ENCODE results near the gene COL12A1. TPM values are rescaled to one million over a fixed set of nuclear protein-coding genes. Genes with fewer than 3 reads are reported as not detected.

COL12A1 gene
- total and polyA plus RNA-seq, 2 donors, result 6.8 to 16.3 TPM

DNA sequence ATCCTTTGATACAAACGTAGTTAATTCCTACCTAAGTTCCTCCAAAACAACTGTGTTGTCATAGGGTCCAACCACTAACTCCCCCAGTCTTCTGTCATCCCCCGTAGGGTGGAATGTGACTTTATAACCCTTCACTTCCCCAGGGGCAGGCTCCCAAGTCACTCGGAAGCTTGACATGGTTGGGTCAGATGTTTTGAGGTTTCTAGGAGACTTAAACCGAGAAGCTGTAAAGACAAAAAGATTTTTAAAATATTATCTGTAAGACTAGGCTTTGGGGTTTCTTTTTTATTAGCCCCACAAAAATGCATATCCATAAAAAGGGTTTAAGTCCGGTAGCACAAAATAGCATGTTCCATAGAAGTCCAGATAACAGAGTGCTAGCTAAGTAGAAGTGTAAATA lies 50.2 kb downstream of the COL12A1 start:
- no peaks in the 10 kb centered on the region for H3K27me3 ChIP-seq (ENCODE audit: control insufficient read depth in 2 of 2, insufficient read depth in 1 of 2, low read length in 1 of 2)
- H3K9me3 ChIP-seq (ENCODE audit: control insufficient read depth in 2 of 2, insufficient read depth in 1 of 2, low read length in 1 of 2), result no peaks in the 10 kb centered on the region
- no peak for DNase-seq (ENCODE audit: low read depth in 6 of 9, low spot score in 9 of 9)
- H3K4me3 ChIP-seq (ENCODE audit: low read length in 2 of 2), result no peak overlapping the region
- no peak overlapping the region for H3K27ac ChIP-seq (ENCODE audit: low read depth in 1 of 2, low read length in 1 of 2)
- H3K4me1 ChIP-seq (ENCODE audit: control insufficient read depth in 2 of 2, insufficient read depth in 2 of 2, low read length in 2 of 2), result no peaks in the 10 kb centered on the region
- H3K36me3 ChIP-seq (ENCODE audit: control insufficient read depth in 2 of 2, insufficient read depth in 2 of 2, low read length in 1 of 2), result no peaks in the 10 kb centered on the region
- WGBS, result 84% methylated on average over 5 of the region's 5 CpGs

DNA sequence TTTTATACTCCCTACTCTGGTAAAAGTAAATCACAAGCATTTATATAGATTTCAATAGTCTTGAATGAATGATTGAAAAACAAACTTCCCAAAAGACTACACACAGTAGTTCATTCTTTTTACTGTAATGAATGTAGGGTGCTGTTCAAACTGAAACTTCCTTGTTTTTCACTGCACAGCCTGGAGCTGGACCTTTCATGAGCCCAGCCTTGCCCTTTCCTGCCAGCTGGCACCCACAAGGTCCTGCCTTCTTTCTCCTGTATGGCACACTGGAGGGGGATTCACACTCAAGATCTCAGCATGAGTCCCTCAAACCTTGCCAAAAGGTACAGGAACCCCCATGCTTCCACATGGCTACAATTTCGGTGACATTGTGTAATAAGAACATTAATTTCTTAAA lies 50.9 kb downstream of the COL12A1 start:
- H3K27ac ChIP-seq (ENCODE audit: low read depth in 1 of 2, low read length in 1 of 2), result no peak overlapping the region
- DNase-seq (ENCODE audit: low read depth in 6 of 9, low spot score in 9 of 9), result no peak
- no peaks in the 10 kb centered on the region for H3K4me1 ChIP-seq (ENCODE audit: control insufficient read depth in 2 of 2, insufficient read depth in 2 of 2, low read length in 2 of 2)
- H3K9me3 ChIP-seq (ENCODE audit: control insufficient read depth in 2 of 2, insufficient read depth in 1 of 2, low read length in 1 of 2), result no peaks in the 10 kb centered on the region
- H3K27me3 ChIP-seq (ENCODE audit: control insufficient read depth in 2 of 2, insufficient read depth in 1 of 2, low read length in 1 of 2), result no peaks in the 10 kb centered on the region
- no peaks in the 10 kb centered on the region for H3K36me3 ChIP-seq (ENCODE audit: control insufficient read depth in 2 of 2, insufficient read depth in 2 of 2, low read length in 1 of 2)
- 93% methylated on average over 1 of the region's 1 CpG for WGBS
- no peak overlapping the region for H3K4me3 ChIP-seq (ENCODE audit: low read length in 2 of 2)

DNA sequence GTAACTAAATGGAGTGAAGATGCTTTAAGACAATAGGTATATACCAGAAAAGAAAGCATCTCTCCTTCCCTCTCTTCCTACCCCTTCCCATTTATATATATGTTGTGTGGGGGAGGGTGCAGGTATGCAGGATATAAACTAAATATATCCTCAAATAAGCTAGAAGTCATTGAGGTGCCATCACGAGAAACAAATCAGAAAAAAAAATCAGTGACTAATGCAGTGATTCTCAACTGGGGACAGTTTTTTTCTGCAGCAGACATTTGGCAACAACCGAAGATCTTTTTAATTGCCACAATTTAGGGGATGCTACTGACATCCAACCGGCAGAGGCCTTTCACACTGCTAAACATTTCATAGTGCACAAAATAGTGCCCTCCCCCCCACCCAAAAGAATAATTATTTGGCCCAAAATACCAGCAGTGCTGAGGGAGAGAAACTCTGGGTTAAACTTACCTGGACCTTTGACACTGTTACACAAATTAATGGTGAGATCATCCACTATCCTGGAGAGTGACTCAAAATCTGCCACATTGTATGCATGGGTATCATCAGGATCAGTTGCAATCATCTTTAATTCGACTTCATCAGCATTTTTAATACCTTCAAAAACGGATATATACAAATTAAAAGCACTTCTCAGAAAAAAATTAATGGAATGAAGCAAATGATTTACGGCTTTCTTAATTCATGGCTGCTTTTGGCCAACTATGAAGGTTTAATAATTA lies 55.0 kb downstream of the COL12A1 start:
- no peak for DNase-seq (ENCODE audit: low read depth in 6 of 9, low spot score in 9 of 9)
- no peaks in the 10 kb centered on the region for H3K9me3 ChIP-seq (ENCODE audit: control insufficient read depth in 2 of 2, insufficient read depth in 1 of 2, low read length in 1 of 2)
- H3K27ac ChIP-seq (ENCODE audit: low read depth in 1 of 2, low read length in 1 of 2), result no peak overlapping the region
- H3K4me3 ChIP-seq (ENCODE audit: low read length in 2 of 2), result no peak overlapping the region
- WGBS, result 82% methylated on average over 6 of the region's 6 CpGs
- no peaks in the 10 kb centered on the region for H3K27me3 ChIP-seq (ENCODE audit: control insufficient read depth in 2 of 2, insufficient read depth in 1 of 2, low read length in 1 of 2)
- no peaks in the 10 kb centered on the region for H3K36me3 ChIP-seq (ENCODE audit: control insufficient read depth in 2 of 2, insufficient read depth in 2 of 2, low read length in 1 of 2)
- H3K4me1 ChIP-seq (ENCODE audit: control insufficient read depth in 2 of 2, insufficient read depth in 2 of 2, low read length in 2 of 2), result no peaks in the 10 kb centered on the region

DNA sequence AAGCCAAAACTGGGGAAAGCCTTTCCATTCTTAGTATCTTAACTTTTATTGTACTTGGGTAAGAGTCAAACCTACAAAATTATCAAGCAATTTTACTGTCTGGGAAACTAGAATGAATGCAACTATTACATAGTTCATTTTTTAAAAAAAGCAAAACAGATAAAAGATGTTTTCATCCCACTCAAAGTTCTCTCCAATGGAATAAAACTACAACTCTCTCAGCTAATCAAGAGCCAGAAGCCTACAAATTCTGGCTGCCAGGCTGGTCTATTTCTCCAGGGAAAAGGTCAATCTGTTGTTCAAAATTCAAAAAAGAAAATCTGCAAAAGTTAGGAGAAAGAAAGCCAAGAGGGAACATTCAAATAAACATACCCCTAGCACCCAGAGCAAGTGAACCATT lies 56.2 kb downstream of the COL12A1 start:
- H3K4me3 ChIP-seq (ENCODE audit: low read length in 2 of 2), result no peak overlapping the region
- H3K9me3 ChIP-seq (ENCODE audit: control insufficient read depth in 2 of 2, insufficient read depth in 1 of 2, low read length in 1 of 2), result no peaks in the 10 kb centered on the region
- no peaks in the 10 kb centered on the region for H3K36me3 ChIP-seq (ENCODE audit: control insufficient read depth in 2 of 2, insufficient read depth in 2 of 2, low read length in 1 of 2)
- no peak for DNase-seq (ENCODE audit: low read depth in 6 of 9, low spot score in 9 of 9)
- no peak overlapping the region for H3K27ac ChIP-seq (ENCODE audit: low read depth in 1 of 2, low read length in 1 of 2)
- H3K4me1 ChIP-seq (ENCODE audit: control insufficient read depth in 2 of 2, insufficient read depth in 2 of 2, low read length in 2 of 2), result no peaks in the 10 kb centered on the region
- no peaks in the 10 kb centered on the region for H3K27me3 ChIP-seq (ENCODE audit: control insufficient read depth in 2 of 2, insufficient read depth in 1 of 2, low read length in 1 of 2)

DNA sequence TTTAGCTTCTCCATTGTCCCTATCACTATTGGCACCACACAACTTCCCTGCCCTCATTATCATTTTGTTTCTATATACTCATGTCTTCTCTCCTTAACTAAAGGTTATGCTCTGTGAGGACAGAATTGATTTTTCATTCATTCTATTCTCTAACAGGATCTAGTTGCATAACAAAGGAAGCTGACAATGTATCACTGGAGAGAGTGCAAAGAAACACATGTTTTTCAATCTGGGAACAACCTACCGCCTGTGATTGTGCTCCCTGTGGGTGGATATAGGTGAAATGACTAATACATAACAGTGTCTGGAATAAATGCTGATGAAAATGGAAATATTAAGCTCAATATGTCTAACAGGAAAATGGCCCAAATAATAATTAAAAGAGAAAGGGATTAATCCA lies 56.6 kb downstream of the COL12A1 start:
- H3K4me1 ChIP-seq (ENCODE audit: control insufficient read depth in 2 of 2, insufficient read depth in 2 of 2, low read length in 2 of 2), result no peaks in the 10 kb centered on the region
- WGBS, result 98% methylated on average over 1 of the region's 1 CpG
- no peak overlapping the region for H3K27ac ChIP-seq (ENCODE audit: low read depth in 1 of 2, low read length in 1 of 2)
- no peak overlapping the region for H3K4me3 ChIP-seq (ENCODE audit: low read length in 2 of 2)
- H3K9me3 ChIP-seq (ENCODE audit: control insufficient read depth in 2 of 2, insufficient read depth in 1 of 2, low read length in 1 of 2), result no peaks in the 10 kb centered on the region
- H3K36me3 ChIP-seq (ENCODE audit: control insufficient read depth in 2 of 2, insufficient read depth in 2 of 2, low read length in 1 of 2), result no peaks in the 10 kb centered on the region
- no peak for DNase-seq (ENCODE audit: low read depth in 6 of 9, low spot score in 9 of 9)
- H3K27me3 ChIP-seq (ENCODE audit: control insufficient read depth in 2 of 2, insufficient read depth in 1 of 2, low read length in 1 of 2), result no peaks in the 10 kb centered on the region

DNA sequence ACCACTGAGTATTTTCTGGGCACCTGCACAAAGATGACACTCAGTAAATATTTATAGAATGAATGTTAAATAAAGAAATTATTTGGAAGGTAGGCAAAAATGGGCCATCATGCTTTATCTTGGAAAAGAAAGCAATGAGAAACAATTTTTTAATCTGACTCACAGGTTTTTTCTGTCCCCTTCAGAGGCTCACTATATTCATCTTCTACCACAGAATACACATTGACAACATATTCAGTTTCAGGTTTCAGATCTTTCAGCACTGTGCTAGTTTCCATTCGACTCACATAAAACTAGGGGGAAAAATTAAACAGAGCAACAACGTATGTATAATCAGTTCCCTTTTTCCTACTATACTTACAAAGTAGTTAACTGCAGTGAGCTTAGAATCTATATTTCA lies 58.3 kb downstream of the COL12A1 start:
- WGBS, result 88% methylated on average over 2 of the region's 2 CpGs
- DNase-seq (ENCODE audit: low read depth in 6 of 9, low spot score in 9 of 9), result no peak
- Histone ChIP-seq H3K9me3 (ENCODE audit: control insufficient read depth in 2 of 2, insufficient read depth in 1 of 2, low read length in 1 of 2) (no peaks in the 10 kb centered on the region), H3K36me3 (ENCODE audit: control insufficient read depth in 2 of 2, insufficient read depth in 2 of 2, low read length in 1 of 2) (no peaks in the 10 kb centered on the region), H3K27ac (ENCODE audit: low read depth in 1 of 2, low read length in 1 of 2) (no peak overlapping the region), H3K4me1 (ENCODE audit: control insufficient read depth in 2 of 2, insufficient read depth in 2 of 2, low read length in 2 of 2) (no peaks in the 10 kb centered on the region), H3K4me3 (ENCODE audit: low read length in 2 of 2) (no peak overlapping the region), H3K27me3 (ENCODE audit: control insufficient read depth in 2 of 2, insufficient read depth in 1 of 2, low read length in 1 of 2) (no peaks in the 10 kb centered on the region)

DNA sequence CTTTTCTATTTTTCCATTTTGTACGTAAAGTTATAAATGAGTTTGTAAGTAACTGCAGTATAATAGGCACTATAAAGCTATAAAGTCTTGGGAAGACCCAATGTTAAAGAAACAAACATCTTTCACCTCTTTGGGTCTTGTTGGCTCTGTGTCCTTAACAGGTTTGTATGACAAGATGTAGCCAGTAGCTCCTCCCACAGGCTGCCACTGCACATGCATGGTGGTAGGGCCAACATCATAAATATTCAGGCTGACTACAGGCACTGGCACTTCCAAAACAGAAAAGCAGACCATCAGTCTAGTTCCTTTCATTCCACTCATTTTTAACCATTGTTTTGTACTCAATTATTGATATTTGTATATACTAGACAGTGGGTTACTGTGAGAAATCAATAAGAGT lies 59.9 kb downstream of the COL12A1 start:
- H3K4me1 ChIP-seq (ENCODE audit: control insufficient read depth in 2 of 2, insufficient read depth in 2 of 2, low read length in 2 of 2), result no peaks in the 10 kb centered on the region
- H3K9me3 ChIP-seq (ENCODE audit: control insufficient read depth in 2 of 2, insufficient read depth in 1 of 2, low read length in 1 of 2), result no peaks in the 10 kb centered on the region
- H3K27me3 ChIP-seq (ENCODE audit: control insufficient read depth in 2 of 2, insufficient read depth in 1 of 2, low read length in 1 of 2), result no peaks in the 10 kb centered on the region
- WGBS, result 96% methylated on average over 1 of the region's 1 CpG
- H3K4me3 ChIP-seq (ENCODE audit: low read length in 2 of 2), result no peak overlapping the region
- no peak overlapping the region for H3K27ac ChIP-seq (ENCODE audit: low read depth in 1 of 2, low read length in 1 of 2)
- DNase-seq (ENCODE audit: low read depth in 6 of 9, low spot score in 9 of 9), result no peak
- H3K36me3 ChIP-seq (ENCODE audit: control insufficient read depth in 2 of 2, insufficient read depth in 2 of 2, low read length in 1 of 2), result no peaks in the 10 kb centered on the region

DNA sequence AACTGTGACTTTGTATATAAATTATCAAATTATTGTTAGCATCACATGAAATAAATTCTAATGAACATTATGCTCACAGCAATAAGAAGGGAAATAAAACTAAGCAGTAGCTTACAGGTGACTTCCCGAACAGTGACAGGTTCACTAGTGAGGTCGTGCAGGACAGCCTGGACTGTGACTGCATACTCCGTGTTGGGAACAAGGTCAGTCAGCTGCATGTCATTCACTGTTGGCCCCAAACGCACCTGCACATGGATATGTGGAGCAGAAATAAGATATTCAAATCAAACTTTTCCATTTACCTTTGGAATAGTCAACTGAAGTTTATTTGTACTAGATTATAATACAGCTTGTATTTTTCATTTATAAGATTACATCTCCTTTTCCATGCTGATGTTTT lies 60.6 kb downstream of the COL12A1 start:
- Histone ChIP-seq H3K9me3 (ENCODE audit: control insufficient read depth in 2 of 2, insufficient read depth in 1 of 2, low read length in 1 of 2) (no peaks in the 10 kb centered on the region), H3K4me1 (ENCODE audit: control insufficient read depth in 2 of 2, insufficient read depth in 2 of 2, low read length in 2 of 2) (no peaks in the 10 kb centered on the region), H3K27me3 (ENCODE audit: control insufficient read depth in 2 of 2, insufficient read depth in 1 of 2, low read length in 1 of 2) (no peaks in the 10 kb centered on the region), H3K27ac (ENCODE audit: low read depth in 1 of 2, low read length in 1 of 2) (no peak overlapping the region), H3K36me3 (ENCODE audit: control insufficient read depth in 2 of 2, insufficient read depth in 2 of 2, low read length in 1 of 2) (no peaks in the 10 kb centered on the region), H3K4me3 (ENCODE audit: low read length in 2 of 2) (no peak overlapping the region)
- 94% methylated on average over 4 of the region's 4 CpGs for WGBS
- no peak for DNase-seq (ENCODE audit: low read depth in 6 of 9, low spot score in 9 of 9)

DNA sequence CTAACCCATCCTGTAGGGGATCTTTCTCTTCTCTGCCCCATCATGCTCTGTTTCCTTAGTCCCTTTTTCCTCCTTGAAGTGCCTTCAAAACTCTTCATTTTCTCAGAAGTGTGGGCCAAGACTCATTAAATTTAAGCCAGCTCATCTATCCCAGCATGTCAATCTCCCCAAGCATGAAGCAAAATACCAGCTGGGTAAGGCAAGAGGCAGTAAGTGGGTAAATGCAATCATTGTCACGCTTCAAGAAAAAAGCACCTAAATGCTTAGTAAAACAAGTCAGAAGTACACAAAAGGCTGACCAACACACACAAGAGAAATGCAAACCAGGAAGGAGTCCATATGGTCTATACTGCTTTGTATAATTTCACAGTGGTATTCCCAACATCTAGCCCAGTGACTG lies 61.5 kb downstream of the COL12A1 start:
- Histone ChIP-seq H3K9me3 (ENCODE audit: control insufficient read depth in 2 of 2, insufficient read depth in 1 of 2, low read length in 1 of 2) (no peaks in the 10 kb centered on the region), H3K27ac (ENCODE audit: low read depth in 1 of 2, low read length in 1 of 2) (no peak overlapping the region), H3K4me1 (ENCODE audit: control insufficient read depth in 2 of 2, insufficient read depth in 2 of 2, low read length in 2 of 2) (no peaks in the 10 kb centered on the region), H3K36me3 (ENCODE audit: control insufficient read depth in 2 of 2, insufficient read depth in 2 of 2, low read length in 1 of 2) (no peaks in the 10 kb centered on the region), H3K27me3 (ENCODE audit: control insufficient read depth in 2 of 2, insufficient read depth in 1 of 2, low read length in 1 of 2) (no peaks in the 10 kb centered on the region), H3K4me3 (ENCODE audit: low read length in 2 of 2) (no peak overlapping the region)
- no peak for DNase-seq (ENCODE audit: low read depth in 6 of 9, low spot score in 9 of 9)
- WGBS, result 96% methylated on average over 1 of the region's 1 CpG

DNA sequence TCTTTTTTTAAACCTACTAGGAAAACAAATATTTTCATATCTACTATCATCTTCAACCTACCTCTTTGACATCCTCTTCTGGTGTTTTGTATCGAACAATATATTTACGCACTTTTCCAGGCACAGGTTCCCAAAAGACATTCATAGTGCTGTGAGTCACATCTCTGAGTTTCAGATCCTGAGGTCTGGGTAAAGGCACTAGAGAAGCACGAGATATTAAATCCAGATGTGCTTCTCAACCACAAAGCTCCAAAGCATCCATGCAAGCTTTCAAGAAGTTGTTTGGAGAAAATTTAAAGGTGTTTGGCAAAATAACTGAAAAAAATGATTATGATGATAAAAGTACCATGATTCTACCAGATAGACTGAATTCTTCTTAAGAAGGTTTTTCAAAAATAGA lies 62.7 kb downstream of the COL12A1 start:
- Histone ChIP-seq H3K27me3 (ENCODE audit: control insufficient read depth in 2 of 2, insufficient read depth in 1 of 2, low read length in 1 of 2) (no peaks in the 10 kb centered on the region), H3K4me1 (ENCODE audit: control insufficient read depth in 2 of 2, insufficient read depth in 2 of 2, low read length in 2 of 2) (no peaks in the 10 kb centered on the region), H3K9me3 (ENCODE audit: control insufficient read depth in 2 of 2, insufficient read depth in 1 of 2, low read length in 1 of 2) (no peaks in the 10 kb centered on the region), H3K36me3 (ENCODE audit: control insufficient read depth in 2 of 2, insufficient read depth in 2 of 2, low read length in 1 of 2) (no peaks in the 10 kb centered on the region), H3K4me3 (ENCODE audit: low read length in 2 of 2) (no peak overlapping the region), H3K27ac (ENCODE audit: low read depth in 1 of 2, low read length in 1 of 2) (no peak overlapping the region)
- no peak for DNase-seq (ENCODE audit: low read depth in 6 of 9, low spot score in 9 of 9)
- 91% methylated on average over 3 of the region's 3 CpGs for WGBS

Data from thymus (tissue), 11 donors.